Measurements from ENCODE around the gene EDAR. TPM values are rescaled to one million over a fixed set of nuclear protein-coding genes. Genes with fewer than 3 reads are reported as not detected.

EDAR gene
- total and polyA plus RNA-seq, 10 of the 15 experiments (the other 5 are each of a cell fraction or from before 2014, with no cell fraction given) = 0.04 TPM; not detected in 9

DNA sequence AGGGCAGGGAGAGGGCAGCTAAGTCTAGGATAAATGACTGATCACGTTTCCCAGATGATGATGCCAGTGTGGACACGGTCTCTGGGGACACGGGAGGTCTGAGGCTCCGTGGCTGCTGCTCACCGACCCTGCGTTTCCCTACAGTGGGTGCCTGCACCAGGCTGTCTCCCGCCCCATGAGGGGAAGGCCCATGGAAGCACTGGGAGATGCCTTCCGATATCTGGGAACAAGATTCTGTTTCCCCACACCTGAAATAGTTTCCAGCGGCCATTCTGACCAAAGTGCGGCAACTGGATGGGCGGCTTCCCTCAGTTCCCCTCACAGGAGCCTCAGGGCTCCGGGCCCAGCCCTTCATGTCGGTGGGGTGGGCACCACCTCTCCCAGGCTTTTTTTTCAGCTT is 83.1 kb downstream of the EDAR start:
- ChIA-PET RAD21 (ENCODE audit: unreplicated experiment) (no interaction called here), SMC1A (ENCODE audit: uncharacterized antibody, unreplicated experiment) (no interaction called here), CTCF (no interaction called here), POLR2A (no interaction called here)
- TF ChIP-seq RUNX3 (IDR thresholded peaks at IDR 0.05; ENCODE audit: low read length) (no peak), NFXL1 (IDR thresholded peaks at IDR 0.05; ENCODE audit: borderline replicate concordance) (no peak), SREBF1 (IDR thresholded peaks at IDR 0.05; ENCODE audit: low read length) (no peak), CHD1 (IDR thresholded peaks at IDR 0.05; ENCODE audit: low read depth, low read length) (no peak), BCL11A (IDR thresholded peaks at IDR 0.05; ENCODE audit: low read depth, low read length) (no peak)
- TF ChIP-seq, protein P1, sequence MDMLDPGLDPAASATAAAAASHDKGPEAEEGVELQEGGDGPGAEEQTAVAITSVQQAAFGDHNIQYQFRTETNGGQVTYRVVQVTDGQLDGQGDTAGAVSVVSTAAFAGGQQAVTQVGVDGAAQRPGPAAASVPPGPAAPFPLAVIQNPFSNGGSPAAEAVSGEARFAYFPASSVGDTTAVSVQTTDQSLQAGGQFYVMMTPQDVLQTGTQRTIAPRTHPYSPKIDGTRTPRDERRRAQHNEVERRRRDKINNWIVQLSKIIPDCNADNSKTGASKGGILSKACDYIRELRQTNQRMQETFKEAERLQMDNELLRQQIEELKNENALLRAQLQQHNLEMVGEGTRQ (IDR thresholded peaks at IDR 0.05; ENCODE audit: borderline replicate concordance, low read depth, low read length) = no peak
- TF ChIP-seq, protein P2, sequence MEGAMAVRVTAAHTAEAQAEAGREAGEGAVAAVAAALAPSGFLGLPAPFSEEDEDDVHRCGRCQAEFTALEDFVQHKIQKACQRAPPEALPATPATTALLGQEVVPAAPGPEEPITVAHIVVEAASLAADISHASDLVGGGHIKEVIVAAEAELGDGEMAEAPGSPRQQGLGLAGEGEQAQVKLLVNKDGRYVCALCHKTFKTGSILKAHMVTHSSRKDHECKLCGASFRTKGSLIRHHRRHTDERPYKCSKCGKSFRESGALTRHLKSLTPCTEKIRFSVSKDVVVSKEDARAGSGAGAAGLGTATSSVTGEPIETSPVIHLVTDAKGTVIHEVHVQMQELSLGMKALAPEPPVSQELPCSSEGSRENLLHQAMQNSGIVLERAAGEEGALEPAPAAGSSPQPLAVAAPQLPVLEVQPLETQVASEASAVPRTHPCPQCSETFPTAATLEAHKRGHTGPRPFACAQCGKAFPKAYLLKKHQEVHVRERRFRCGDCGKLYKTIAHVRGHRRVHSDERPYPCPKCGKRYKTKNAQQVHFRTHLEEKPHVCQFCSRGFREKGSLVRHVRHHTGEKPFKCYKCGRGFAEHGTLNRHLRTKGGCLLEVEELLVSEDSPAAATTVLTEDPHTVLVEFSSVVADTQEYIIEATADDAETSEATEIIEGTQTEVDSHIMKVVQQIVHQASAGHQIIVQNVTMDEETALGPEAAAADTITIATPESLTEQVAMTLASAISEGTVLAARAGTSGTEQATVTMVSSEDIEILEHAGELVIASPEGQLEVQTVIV (IDR thresholded peaks at IDR 0.05; ENCODE audit: borderline replicate concordance, partially characterized antibody) = no peak
- TF ChIP-seq, protein P3, sequence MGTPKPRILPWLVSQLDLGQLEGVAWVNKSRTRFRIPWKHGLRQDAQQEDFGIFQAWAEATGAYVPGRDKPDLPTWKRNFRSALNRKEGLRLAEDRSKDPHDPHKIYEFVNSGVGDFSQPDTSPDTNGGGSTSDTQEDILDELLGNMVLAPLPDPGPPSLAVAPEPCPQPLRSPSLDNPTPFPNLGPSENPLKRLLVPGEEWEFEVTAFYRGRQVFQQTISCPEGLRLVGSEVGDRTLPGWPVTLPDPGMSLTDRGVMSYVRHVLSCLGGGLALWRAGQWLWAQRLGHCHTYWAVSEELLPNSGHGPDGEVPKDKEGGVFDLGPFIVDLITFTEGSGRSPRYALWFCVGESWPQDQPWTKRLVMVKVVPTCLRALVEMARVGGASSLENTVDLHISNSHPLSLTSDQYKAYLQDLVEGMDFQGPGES (IDR thresholded peaks at IDR 0.05) = no peak
- Histone ChIP-seq H2AFZ (ENCODE audit: control insufficient read depth, low read depth, low read length) (no peak overlapping the region), H4K20me1 (ENCODE audit: control insufficient read depth, insufficient read depth) (no peaks in the 10 kb centered on the region), H3K27me3 (replicated peaks in 1 of 2; ENCODE audit: control insufficient read depth in 2 of 2, insufficient read depth in 2 of 2, low read length in 1 of 2) (no peaks in the 10 kb centered on the region; a peak in 1 of 4 replicates), H3K36me3 (ENCODE audit: control insufficient read depth in 2 of 2, insufficient read depth in 2 of 2, low read length in 1 of 2) (no peaks in the 10 kb centered on the region), H3K9me3 (replicated peaks; ENCODE audit: control insufficient read depth, insufficient read depth, low read length) (no peaks in the 10 kb centered on the region), H3K4me3 (no peak overlapping the region), H3K9ac (ENCODE audit: control insufficient read depth, insufficient read depth, low read length) (no peak overlapping the region), H3K4me2 (ENCODE audit: control insufficient read depth, insufficient read depth) (no peak overlapping the region), H3K4me1 (ENCODE audit: control insufficient read depth, insufficient read depth, low read length) (no peaks in the 10 kb centered on the region), H3K79me2 (ENCODE audit: control insufficient read depth, insufficient read depth, low read length) (no peaks in the 10 kb centered on the region), H3K27ac (ENCODE audit: control insufficient read depth, insufficient read depth) (no peak overlapping the region)
- FAIRE-seq (no peak), ATAC-seq (no peak), DNase-seq (ENCODE audit: low read depth, low spot score) (no peak)
- 53% methylated on average over 12 of the region's 13 CpGs for WGBS (ENCODE audit: insufficient coverage, insufficient replicate concordance, low lambda C conversion rate, missing lambda C conversion rate)
- no TSS peak for BruUV-seq (replicated peaks)
- in situ Hi-C loops (cut with MboI) (no loop called here), intact Hi-C loops (cut with micrococcal nuclease; ENCODE audit: unreplicated experiment) (no loop called here)
